Measurements from ENCODE around the gene RNF144B.

Gene RNF144B

GRCh38 chr6:18511211-18511610, 124.1 kb downstream of the RNF144B start:
- Histone ChIP-seq H3K27ac (replicated peaks; ENCODE audit: low read length) (no peak overlapping the region), H2BK15ac (ENCODE audit: low read length) (no peak overlapping the region), H3K9ac (ENCODE audit: low read depth, low read length, poor library complexity) (no peak overlapping the region), H3K27me3 (ENCODE audit: control insufficient read depth in 3 of 3, insufficient read depth in 3 of 3, low read depth in 1 of 3, low read length in 3 of 3) (no peaks in the 10 kb centered on the region), H3K9me3 (replicated peaks in 1 of 2; ENCODE audit: control insufficient read depth in 2 of 2, insufficient read depth in 1 of 2, low read depth in 1 of 2, low read length in 2 of 2) (no peaks in the 10 kb centered on the region), H2AK5ac (ENCODE audit: low read depth, low read length) (no peak overlapping the region), H3K79me1 (ENCODE audit: low read depth, low read length) (peaks cover 1% of the 10 kb centered on the region), H3K14ac (ENCODE audit: low read length) (no peak overlapping the region), H3K18ac (ENCODE audit: low read length) (no peak overlapping the region), H3K4me1 (ENCODE audit: control insufficient read depth in 2 of 2, insufficient read depth in 1 of 2, low read depth in 1 of 2, low read length in 2 of 2) (peaks cover 4% of the 10 kb centered on the region in 2 donors), H3K4ac (ENCODE audit: low read length) (no peak overlapping the region), H2BK12ac (ENCODE audit: low read length) (no peak overlapping the region), H4K8ac (ENCODE audit: low read depth, low read length) (no peak overlapping the region), H2AFZ (ENCODE audit: low read length) (no peak overlapping the region), H3K36me3 (replicated peaks in 1 of 2; ENCODE audit: control insufficient read depth in 2 of 2, insufficient read depth in 2 of 2, low read length in 2 of 2) (no peaks in the 10 kb centered on the region), H3K23ac (ENCODE audit: low read depth, low read length, poor library complexity) (no peak overlapping the region), H2BK5ac (ENCODE audit: low read length) (no peak overlapping the region), H4K91ac (ENCODE audit: low read depth, low read length, poor library complexity) (no peak overlapping the region), H3K4me3 (ENCODE audit: low read length in 2 of 2) (no peak overlapping the region), H2BK120ac (ENCODE audit: low read depth, low read length) (no peak overlapping the region), H3K4me2 (ENCODE audit: insufficient read depth, low read length, poor library complexity, severe bottlenecking) (no peak overlapping the region)
- no CpG with 5 or more reads among the region's 8 CpGs for WGBS, 2 donors (ENCODE audit: extremely low coverage in 2 of 2, insufficient read length in 2 of 2, insufficient replicate concordance in 1 of 2)
- DNase-seq (ENCODE audit: low spot score): no peak

GRCh38 chr6:18513253-18513798, 126.2 kb downstream of the RNF144B start:
- Histone ChIP-seq H2AK5ac (ENCODE audit: low read depth, low read length) (no peak overlapping the region), H3K4me1 (ENCODE audit: control insufficient read depth in 2 of 2, insufficient read depth in 1 of 2, low read depth in 1 of 2, low read length in 2 of 2) (peaks cover 4% of the 10 kb centered on the region in 2 donors), H2BK120ac (ENCODE audit: low read depth, low read length) (no peak overlapping the region), H3K4me2 (ENCODE audit: insufficient read depth, low read length, poor library complexity, severe bottlenecking) (no peak overlapping the region), H4K91ac (ENCODE audit: low read depth, low read length, poor library complexity) (no peak overlapping the region), H3K36me3 (replicated peaks in 1 of 2; ENCODE audit: control insufficient read depth in 2 of 2, insufficient read depth in 2 of 2, low read length in 2 of 2) (no peaks in the 10 kb centered on the region), H3K27ac (replicated peaks; ENCODE audit: low read length) (no peak overlapping the region), H2BK15ac (ENCODE audit: low read length) (no peak overlapping the region), H3K9ac (ENCODE audit: low read depth, low read length, poor library complexity) (no peak overlapping the region), H3K23ac (ENCODE audit: low read depth, low read length, poor library complexity) (no peak overlapping the region), H4K8ac (ENCODE audit: low read depth, low read length) (no peak overlapping the region), H3K4me3 (ENCODE audit: low read length in 2 of 2) (no peak overlapping the region), H3K79me1 (ENCODE audit: low read depth, low read length) (peaks cover 1% of the 10 kb centered on the region), H3K9me3 (replicated peaks in 1 of 2; ENCODE audit: control insufficient read depth in 2 of 2, insufficient read depth in 1 of 2, low read depth in 1 of 2, low read length in 2 of 2) (no peaks in the 10 kb centered on the region), H2BK5ac (ENCODE audit: low read length) (no peak overlapping the region), H2AFZ (ENCODE audit: low read length) (no peak overlapping the region), H3K4ac (ENCODE audit: low read length) (no peak overlapping the region), H2BK12ac (ENCODE audit: low read length) (no peak overlapping the region), H3K27me3 (ENCODE audit: control insufficient read depth in 3 of 3, insufficient read depth in 3 of 3, low read depth in 1 of 3, low read length in 3 of 3) (no peaks in the 10 kb centered on the region), H3K14ac (ENCODE audit: low read length) (no peak overlapping the region), H3K18ac (ENCODE audit: low read length) (no peak overlapping the region)
- no peak for DNase-seq (ENCODE audit: low spot score)
- no CpG with 5 or more reads among the region's 2 CpGs for WGBS, 2 donors (ENCODE audit: extremely low coverage in 2 of 2, insufficient read length in 2 of 2, insufficient replicate concordance in 1 of 2)

GRCh38 chr6:18514180-18514579, 127.0 kb downstream of the RNF144B start:
- DNase-seq (ENCODE audit: low spot score): no peak
- WGBS, 2 donors (ENCODE audit: extremely low coverage in 2 of 2, insufficient read length in 2 of 2, insufficient replicate concordance in 1 of 2): no CpG with 5 or more reads among the region's 7 CpGs
- H3K36me3 ChIP-seq (replicated peaks in 1 of 2; ENCODE audit: control insufficient read depth in 2 of 2, insufficient read depth in 2 of 2, low read length in 2 of 2): no peaks in the 10 kb centered on the region
- H3K4me1 ChIP-seq (ENCODE audit: control insufficient read depth in 2 of 2, insufficient read depth in 1 of 2, low read depth in 1 of 2, low read length in 2 of 2): peaks cover 4% of the 10 kb centered on the region in 2 donors
- no peak overlapping the region for H2BK12ac ChIP-seq (ENCODE audit: low read length)
- no peak overlapping the region for H4K91ac ChIP-seq (ENCODE audit: low read depth, low read length, poor library complexity)
- no peak overlapping the region for H2BK120ac ChIP-seq (ENCODE audit: low read depth, low read length)
- no peaks in the 10 kb centered on the region for H3K9me3 ChIP-seq (replicated peaks in 1 of 2; ENCODE audit: control insufficient read depth in 2 of 2, insufficient read depth in 1 of 2, low read depth in 1 of 2, low read length in 2 of 2)
- no peak overlapping the region for H3K27ac ChIP-seq (replicated peaks; ENCODE audit: low read length)
- no peak overlapping the region for H3K18ac ChIP-seq (ENCODE audit: low read length)
- no peak overlapping the region for H2BK15ac ChIP-seq (ENCODE audit: low read length)
- no peak overlapping the region for H3K4ac ChIP-seq (ENCODE audit: low read length)
- no peak overlapping the region for H2AK5ac ChIP-seq (ENCODE audit: low read depth, low read length)
- no peak overlapping the region for H4K8ac ChIP-seq (ENCODE audit: low read depth, low read length)
- H3K14ac ChIP-seq (ENCODE audit: low read length): no peak overlapping the region
- no peak overlapping the region for H3K9ac ChIP-seq (ENCODE audit: low read depth, low read length, poor library complexity)
- peaks cover 1% of the 10 kb centered on the region for H3K79me1 ChIP-seq (ENCODE audit: low read depth, low read length)
- no peak overlapping the region for H2BK5ac ChIP-seq (ENCODE audit: low read length)
- H2AFZ ChIP-seq (ENCODE audit: low read length): no peak overlapping the region
- H3K23ac ChIP-seq (ENCODE audit: low read depth, low read length, poor library complexity): no peak overlapping the region
- H3K4me2 ChIP-seq (ENCODE audit: insufficient read depth, low read length, poor library complexity, severe bottlenecking): no peak overlapping the region
- no peak overlapping the region for H3K4me3 ChIP-seq (ENCODE audit: low read length in 2 of 2)
- no peaks in the 10 kb centered on the region for H3K27me3 ChIP-seq (ENCODE audit: control insufficient read depth in 3 of 3, insufficient read depth in 3 of 3, low read depth in 1 of 3, low read length in 3 of 3)

GRCh38 chr6:18515767-18516166, 128.6 kb downstream of the RNF144B start:
- no peaks in the 10 kb centered on the region for H3K27me3 ChIP-seq (ENCODE audit: control insufficient read depth in 3 of 3, insufficient read depth in 3 of 3, low read depth in 1 of 3, low read length in 3 of 3)
- H3K4me3 ChIP-seq (ENCODE audit: low read length in 2 of 2): no peak overlapping the region
- no peak overlapping the region for H2BK120ac ChIP-seq (ENCODE audit: low read depth, low read length)
- H2BK12ac ChIP-seq (ENCODE audit: low read length): no peak overlapping the region
- H2AK5ac ChIP-seq (ENCODE audit: low read depth, low read length): no peak overlapping the region
- no CpG with 5 or more reads among the region's 1 CpG for WGBS, 2 donors (ENCODE audit: extremely low coverage in 2 of 2, insufficient read length in 2 of 2, insufficient replicate concordance in 1 of 2)
- no peaks in the 10 kb centered on the region for H3K9me3 ChIP-seq (replicated peaks in 1 of 2; ENCODE audit: control insufficient read depth in 2 of 2, insufficient read depth in 1 of 2, low read depth in 1 of 2, low read length in 2 of 2)
- no peak overlapping the region for H3K18ac ChIP-seq (ENCODE audit: low read length)
- H3K23ac ChIP-seq (ENCODE audit: low read depth, low read length, poor library complexity): no peak overlapping the region
- no peak overlapping the region for H3K9ac ChIP-seq (ENCODE audit: low read depth, low read length, poor library complexity)
- no peak for DNase-seq (ENCODE audit: low spot score)
- H3K79me1 ChIP-seq (ENCODE audit: low read depth, low read length): peaks cover 1% of the 10 kb centered on the region
- H3K36me3 ChIP-seq (replicated peaks in 1 of 2; ENCODE audit: control insufficient read depth in 2 of 2, insufficient read depth in 2 of 2, low read length in 2 of 2): no peaks in the 10 kb centered on the region
- no peak overlapping the region for H4K91ac ChIP-seq (ENCODE audit: low read depth, low read length, poor library complexity)
- H3K4me1 ChIP-seq (ENCODE audit: control insufficient read depth in 2 of 2, insufficient read depth in 1 of 2, low read depth in 1 of 2, low read length in 2 of 2): peaks cover 4% of the 10 kb centered on the region in 2 donors
- no peak overlapping the region for H3K14ac ChIP-seq (ENCODE audit: low read length)
- no peak overlapping the region for H2AFZ ChIP-seq (ENCODE audit: low read length)
- H2BK15ac ChIP-seq (ENCODE audit: low read length): no peak overlapping the region
- no peak overlapping the region for H4K8ac ChIP-seq (ENCODE audit: low read depth, low read length)
- no peak overlapping the region for H3K4ac ChIP-seq (ENCODE audit: low read length)
- H3K27ac ChIP-seq (replicated peaks; ENCODE audit: low read length): no peak overlapping the region
- no peak overlapping the region for H2BK5ac ChIP-seq (ENCODE audit: low read length)
- no peak overlapping the region for H3K4me2 ChIP-seq (ENCODE audit: insufficient read depth, low read length, poor library complexity, severe bottlenecking)

Data from neuronal stem cell (in vitro differentiated cells).